Thyroid gland (tissue), 4 donors: Measurements from ENCODE around the gene SLCO3A1.

Experiments
- CTCF ChIP-seq, 6 experiments: fragments of 200-600 bp in 3 of 6; fragments of 450-650 bp in 3 of 6; sonication (generic) in 3 of 6; IDR thresholded peaks; one replicate each; pipeline ENCODE4 v1.5.1; 2016 to 2019; ENCODE audit warnings: antibody characterized with exemption in 6 of 6, mild to moderate bottlenecking in 2 of 6, inconsistent platforms in 1 of 6, moderate library complexity in 1 of 6
- POLR2A ChIP-seq, 2 donors: fragments of 450-650 bp; IDR thresholded peaks; one replicate each; pipeline ENCODE4 v1.6.1; 2017; ENCODE audit warnings: antibody characterized with exemption in 2 of 2, mild to moderate bottlenecking in 2 of 2, moderate library complexity in 1 of 2

GRCh38 chr15:91844928-91845327 is 8.6 kb upstream of the SLCO3A1 start:
- TF ChIP-seq CTCF (IDR thresholded peaks at IDR 0.05) (no peak), POLR2A (IDR thresholded peaks at IDR 0.05) (no peak)
